ENCODE results near the gene LRRC46. TPM values are rescaled to one million over a fixed set of nuclear protein-coding genes. Genes with fewer than 3 reads are reported as not detected.
A peak's percentile ranks its signal among the peaks of the same experiment; 100 is the strongest.

Gene LRRC46
- total RNA-seq, 1 experiment from 2014 or later = 0.39 TPM

GRCh38 chr17:47819475-47819874 is 12.0 kb upstream of the LRRC46 start:
- ATAC-seq (no peak), DNase-seq (ENCODE audit: low spot score) (no peak)
- Mint-ChIP-seq H3K9me3 (no peaks in the 10 kb centered on the region), H3K4me1 (peaks cover 20% of the 10 kb centered on the region), H3K27me3 (ENCODE audit: low read depth) (no peaks in the 10 kb centered on the region), H3K27ac (no peak overlapping the region), H3K36me3 (peaks cover 9% of the 10 kb centered on the region), H3K4me3 (no peak overlapping the region)
- TF ChIP-seq NFE2L1 (CRISPR knock-in tag; IDR thresholded peaks at IDR 0.05) (no peak), ATF3 (CRISPR knock-in tag; conservative IDR thresholded peaks at IDR 0.05) (no peak)
- ChIA-PET CTCF (no interaction called here), POLR2A (no interaction called here)

DNA sequence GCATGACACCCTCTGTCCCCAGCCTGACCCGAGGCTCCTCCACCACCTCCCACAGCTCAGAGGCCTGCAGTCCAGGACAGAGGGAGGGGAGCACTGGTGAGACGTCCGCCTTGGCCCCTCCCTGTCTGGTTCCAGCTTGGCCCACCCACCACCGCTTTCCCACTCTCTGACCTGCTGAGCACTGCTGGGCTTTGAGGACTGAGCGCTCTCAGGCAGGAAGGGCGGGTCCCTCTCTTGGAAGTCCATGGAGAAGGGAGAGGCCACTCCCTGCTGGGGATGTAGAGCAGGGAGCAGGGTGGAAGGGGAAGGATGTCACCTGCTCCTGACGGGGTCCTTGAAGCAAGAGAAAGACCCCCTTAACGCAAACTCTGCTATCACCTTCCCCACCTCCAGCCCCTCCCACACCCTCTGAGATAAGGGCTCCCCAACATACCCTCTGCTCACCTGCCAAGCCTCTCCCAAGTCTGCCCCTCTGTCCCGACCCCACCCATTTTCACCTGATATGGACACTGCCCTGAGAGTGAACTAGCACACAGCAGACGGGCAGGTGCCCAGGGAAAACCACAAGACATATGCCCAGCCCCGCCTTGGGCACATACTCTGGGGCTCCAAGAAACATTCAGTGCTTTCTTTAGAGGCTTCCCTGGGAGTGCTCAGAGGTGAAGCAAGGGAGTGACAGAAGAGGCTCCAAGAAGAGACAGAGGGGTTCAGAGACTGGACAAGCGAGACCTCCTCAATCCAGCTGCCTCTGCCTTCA is 11.3 kb upstream of the LRRC46 start:
- peaks cover 12% of the 10 kb centered on the region for H3K36me3 Mint-ChIP-seq
- no peak for TF ChIP-seq SMAD3 (CRISPR knock-in tag; IDR thresholded peaks at IDR 0.05; ENCODE audit: borderline replicate concordance)
- H3K27me3 Mint-ChIP-seq (ENCODE audit: low read depth) = no peaks in the 10 kb centered on the region
- H3K4me1 Mint-ChIP-seq = peaks cover 20% of the 10 kb centered on the region
- no peaks in the 10 kb centered on the region for H3K9me3 Mint-ChIP-seq
- POLR2A ChIA-PET = interaction anchor here (1.1 kb wide), 1 partner anchor 234 kb away, joined by 3 read pairs; no protein-coding TSS in a partner anchor
- DNase-seq (ENCODE audit: low spot score) (no peak), ATAC-seq (no peak)
- peak overlapping the region; percentile 95 for H3K4me3 Mint-ChIP-seq
- no peak overlapping the region for H3K27ac Mint-ChIP-seq
- CTCF ChIA-PET = no interaction called here

- POLR2A ChIA-PET = interaction anchor here (1.1 kb wide), 1 partner anchor 233 kb away, joined by 3 read pairs; no protein-coding TSS in a partner anchor
- ATAC-seq = no peak
- H3K27ac Mint-ChIP-seq = no peak overlapping the region
Measured at GRCh38 chr17:47821031-47821423, 10.4 kb upstream of the LRRC46 start.

More at GRCh38 chr17:47821031-47821423, 10.4 kb upstream of the LRRC46 start:
- TF ChIP-seq PREB (CRISPR knock-in tag; IDR thresholded peaks at IDR 0.05; ENCODE audit: borderline replicate concordance) (no peak), ZMAT4 (CRISPR knock-in tag; IDR thresholded peaks at IDR 0.05) (no peak), NR1H2 (CRISPR knock-in tag; IDR thresholded peaks at IDR 0.05) (no peak), ZNF138 (CRISPR knock-in tag; conservative IDR thresholded peaks at IDR 0.05) (no peak), ZNF219 (CRISPR knock-in tag; IDR thresholded peaks at IDR 0.05; ENCODE audit: borderline replicate concordance) (no peak), GTF2I (CRISPR knock-in tag; conservative IDR thresholded peaks at IDR 0.05) (no peak), MXD4 (CRISPR knock-in tag; IDR thresholded peaks at IDR 0.05; ENCODE audit: borderline replicate concordance) (no peak), NR2C2 (CRISPR knock-in tag; IDR thresholded peaks at IDR 0.05) (no peak), TEAD1 (CRISPR knock-in tag; IDR thresholded peaks at IDR 0.05) (no peak), ZNF532 (CRISPR knock-in tag; IDR thresholded peaks at IDR 0.05; ENCODE audit: borderline replicate concordance) (no peak), CREB1 (CRISPR knock-in tag; IDR thresholded peaks at IDR 0.05) (no peak), ATF3 (CRISPR knock-in tag; conservative IDR thresholded peaks at IDR 0.05) (no peak), NR3C1 (CRISPR knock-in tag; conservative IDR thresholded peaks at IDR 0.05; ENCODE audit: low read depth) (no peak)
- Mint-ChIP-seq H3K4me3 (peak overlapping the region; percentile 95), H3K9me3 (no peaks in the 10 kb centered on the region), H3K36me3 (peaks cover 17% of the 10 kb centered on the region), H3K27me3 (ENCODE audit: low read depth) (no peaks in the 10 kb centered on the region), H3K4me1 (peaks cover 20% of the 10 kb centered on the region)
- CTCF ChIA-PET = interaction anchor here (0.5 to 2.6 kb wide), 13 partner anchors 10 to 190 kb away, joined by 3 to 36 read pairs (median 6); partner anchors contain the start of genes CDK5RAP3, LRRC46, MRPL10 and SCRN2
- no peak for DNase-seq (ENCODE audit: low spot score)
